ENCODE data around the gene R3HDM1. TPM values are rescaled to one million over a fixed set of nuclear protein-coding genes. Genes with fewer than 3 reads are reported as not detected.
"Not testable (repeated sequence)": the region's sequence is repeated elsewhere in the genome, so short reads cannot be mapped to it uniquely, and the experiment has no call there.

R3HDM1 gene
- total RNA-seq, 1 experiment from 2014 or later = 52.5 TPM

DNA sequence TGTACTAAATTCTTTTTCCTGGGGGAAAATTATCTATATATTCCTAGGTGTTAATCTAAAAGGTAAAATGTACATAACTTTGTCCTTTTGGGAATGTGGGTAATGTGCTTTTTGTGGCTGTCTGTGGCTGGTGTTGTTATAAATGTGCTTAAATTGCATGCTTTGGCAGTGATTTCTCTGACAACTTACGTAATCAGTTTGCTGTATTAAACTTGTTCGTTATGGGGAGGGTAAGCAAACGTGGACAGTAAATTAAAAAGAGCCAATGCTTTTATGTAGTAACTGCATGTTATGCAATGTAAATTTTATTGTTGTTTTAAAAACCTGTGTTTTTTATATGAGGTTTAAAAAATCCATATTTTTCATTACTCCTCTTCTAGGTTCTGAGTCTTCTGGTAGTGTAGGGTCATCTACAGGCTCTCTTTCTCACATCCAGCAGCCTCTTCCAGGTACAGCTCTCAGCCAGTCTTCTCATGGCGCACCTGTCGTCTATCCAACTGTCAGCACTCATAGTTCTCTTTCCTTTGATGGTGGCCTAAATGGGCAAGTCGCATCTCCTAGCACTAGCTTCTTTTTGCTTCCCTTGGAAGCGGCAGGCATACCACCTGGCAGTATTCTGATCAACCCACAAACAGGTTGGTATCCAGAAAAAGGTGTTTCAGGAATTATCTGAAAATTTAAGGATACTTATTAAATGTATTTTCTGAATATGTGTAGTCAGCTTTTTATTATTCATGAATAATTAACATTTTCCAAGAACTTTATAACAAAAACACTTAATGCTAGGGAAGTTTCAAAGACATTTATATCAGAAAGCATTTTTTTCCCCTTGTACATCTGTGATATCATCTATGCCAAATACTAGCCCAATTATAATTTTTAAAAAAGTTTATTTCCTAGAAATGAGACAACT is 110.1 kb downstream of the R3HDM1 start:
- no peak for DNase-seq
- H3K27me3 ChIP-seq = no peaks in the 10 kb centered on the region
- peaks cover 28% of the 10 kb centered on the region for H3K36me3 ChIP-seq
- H3K4me3 ChIP-seq = no peak overlapping the region
- H3K27ac ChIP-seq = no peak overlapping the region
- H3K9me3 ChIP-seq (replicated peaks) = no peaks in the 10 kb centered on the region
- H3K4me1 ChIP-seq = no peaks in the 10 kb centered on the region

DNA sequence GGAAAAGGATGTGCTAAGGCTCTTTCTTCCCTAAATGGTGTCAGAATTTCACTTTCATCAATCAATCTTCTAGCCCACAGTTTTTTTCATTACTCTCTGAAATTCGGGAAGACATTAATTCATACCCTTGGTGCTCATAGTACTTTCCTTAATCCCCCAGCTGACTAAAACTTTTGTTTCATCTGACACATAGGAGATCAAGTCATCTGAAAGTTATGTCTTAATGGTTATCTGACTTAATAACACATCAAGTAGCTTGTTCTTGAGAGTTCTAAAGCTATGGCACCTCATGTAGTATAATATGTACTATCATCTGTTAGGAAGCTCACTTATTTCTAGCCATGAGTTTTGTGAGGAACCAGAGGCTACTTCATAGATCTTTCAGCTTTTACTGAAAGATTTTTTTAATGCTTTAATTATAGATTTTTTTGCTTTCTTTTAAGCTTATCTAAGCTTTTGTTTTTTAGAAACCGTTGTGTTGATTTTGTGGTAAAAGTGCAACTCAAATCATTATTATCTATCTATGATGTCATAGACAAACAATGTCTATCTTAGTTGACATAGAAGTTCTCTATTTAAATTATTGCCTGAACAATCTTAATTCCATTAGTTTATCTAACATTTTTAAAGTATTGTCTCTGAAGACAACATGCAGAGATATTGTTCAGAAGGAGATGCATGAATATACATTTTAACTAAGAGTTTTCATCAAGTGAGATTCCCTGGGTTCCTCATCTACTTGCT is 116.7 kb downstream of the R3HDM1 start:
- no peaks in the 10 kb centered on the region for H3K27me3 ChIP-seq
- no peak overlapping the region for H3K27ac ChIP-seq
- DNase-seq = no peak
- H3K4me3 ChIP-seq = no peak overlapping the region
- no peaks in the 10 kb centered on the region for H3K9me3 ChIP-seq (replicated peaks)
- H3K36me3 ChIP-seq = peaks cover 34% of the 10 kb centered on the region
- no peaks in the 10 kb centered on the region for H3K4me1 ChIP-seq

DNA sequence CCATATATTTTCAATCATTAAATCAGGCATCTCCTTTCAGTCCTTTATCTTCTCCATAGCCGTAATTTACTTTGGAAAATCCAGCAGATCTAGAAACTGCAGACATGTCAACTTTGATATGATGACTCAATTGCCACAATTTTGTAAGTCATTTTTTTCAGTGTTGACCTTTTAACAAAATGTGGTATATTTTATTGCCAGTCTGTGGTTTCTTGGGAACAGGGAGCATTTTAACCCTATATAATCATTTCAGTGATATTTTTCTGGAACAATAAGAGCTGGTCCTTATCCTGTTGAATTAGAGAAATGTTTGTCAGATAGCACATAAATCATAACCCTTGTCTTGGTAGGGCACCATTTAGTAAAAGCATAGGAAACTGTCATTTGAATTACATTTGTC is 119.4 kb downstream of the R3HDM1 start:
- no peaks in the 10 kb centered on the region; the same call in 1 of the 2 replicates for H3K9me3 ChIP-seq (replicated peaks)
- no peak overlapping the region for H3K4me3 ChIP-seq
- no peak overlapping the region for H3K27ac ChIP-seq
- DNase-seq = no peak
- H3K4me1 ChIP-seq = no peaks in the 10 kb centered on the region
- H3K27me3 ChIP-seq = no peaks in the 10 kb centered on the region
- peaks cover 40% of the 10 kb centered on the region for H3K36me3 ChIP-seq

DNA sequence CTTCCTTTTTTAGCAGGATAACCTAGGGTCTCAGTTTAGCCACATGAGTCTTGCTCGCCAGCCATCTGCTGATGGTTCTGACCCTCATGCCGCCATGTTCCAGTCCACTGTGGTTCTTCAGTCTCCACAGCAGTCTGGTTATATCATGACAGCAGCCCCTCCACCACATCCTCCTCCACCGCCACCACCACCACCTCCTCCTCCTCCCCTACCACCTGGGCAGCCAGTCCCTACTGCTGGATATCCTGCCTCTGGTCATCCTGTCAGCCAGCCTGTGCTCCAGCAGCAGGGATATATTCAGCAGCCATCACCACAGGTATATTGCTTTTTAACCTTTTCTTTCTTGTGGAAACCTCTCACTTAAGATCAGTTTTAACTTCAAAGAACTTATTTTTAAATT is 120.4 kb downstream of the R3HDM1 start:
- no peak overlapping the region for H3K27ac ChIP-seq
- H3K4me1 ChIP-seq = no peaks in the 10 kb centered on the region
- H3K4me3 ChIP-seq = no peak overlapping the region
- H3K9me3 ChIP-seq (replicated peaks) = no peaks in the 10 kb centered on the region; the same call in 1 of the 2 replicates
- no peak for DNase-seq
- peaks cover 39% of the 10 kb centered on the region for H3K36me3 ChIP-seq
- H3K27me3 ChIP-seq = no peaks in the 10 kb centered on the region

DNA sequence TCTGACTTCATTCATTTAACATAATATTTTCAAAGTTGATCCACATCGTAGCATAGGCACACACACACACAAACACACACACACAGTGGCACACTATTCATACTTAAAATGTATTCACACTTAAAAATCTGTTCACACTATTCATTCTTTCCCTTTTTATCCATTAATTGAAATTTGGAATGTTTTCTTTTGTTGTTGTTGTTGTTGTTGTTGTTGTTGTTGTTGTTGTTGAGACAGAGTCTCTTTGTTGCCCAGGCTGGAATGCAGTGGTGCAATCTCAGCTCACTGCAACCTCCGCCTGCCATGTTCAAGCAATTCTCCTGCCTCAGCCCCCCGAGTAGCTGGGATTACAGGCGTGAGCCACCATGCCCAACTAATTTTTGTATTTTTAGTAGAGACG is 123.0 kb downstream of the R3HDM1 start:
- not testable (repeated sequence) for H3K4me3 ChIP-seq; DNase-seq; H3K27me3 ChIP-seq; H3K27ac ChIP-seq; H3K9me3 ChIP-seq (replicated peaks); H3K4me1 ChIP-seq
- H3K36me3 ChIP-seq = peaks cover 52% of the 10 kb centered on the region

DNA sequence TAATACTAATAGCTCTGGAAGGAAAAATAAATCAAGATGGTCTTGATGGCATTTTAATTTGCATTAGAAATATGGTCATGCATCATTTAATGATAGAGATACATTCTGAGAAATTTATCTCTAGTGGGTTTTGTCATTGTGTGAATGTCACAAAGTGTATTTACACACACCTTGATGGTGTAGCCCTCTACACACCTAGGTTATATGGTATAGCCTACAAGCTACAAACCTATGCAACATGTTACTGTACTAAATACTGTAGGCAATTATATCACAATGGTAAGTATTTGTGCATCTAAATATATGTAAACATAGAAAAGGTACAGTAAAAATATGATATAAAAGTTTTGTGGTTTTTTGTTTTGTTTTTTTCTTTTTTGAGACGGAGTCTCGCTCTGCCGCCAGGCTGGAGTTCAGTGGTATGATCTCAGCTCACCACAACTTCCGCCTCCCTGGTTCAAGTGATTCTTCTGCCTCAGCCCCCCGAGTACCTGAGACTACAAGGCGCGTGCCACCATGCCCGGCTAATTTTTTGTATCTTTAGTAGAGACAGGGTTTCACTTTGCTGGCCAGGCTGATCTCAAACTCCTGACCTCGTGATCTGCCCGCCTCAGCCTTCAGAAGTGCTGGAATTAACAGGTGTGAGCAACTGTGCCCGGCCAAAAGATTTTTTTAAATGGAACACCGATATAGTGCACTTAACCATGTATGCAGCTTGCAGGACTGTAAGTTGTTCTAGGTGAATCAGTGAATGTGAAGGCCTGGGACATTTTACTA is 126.7 kb downstream of the R3HDM1 start:
- no peaks in the 10 kb centered on the region for H3K4me1 ChIP-seq
- H3K27me3 ChIP-seq = no peaks in the 10 kb centered on the region
- no peak overlapping the region for H3K4me3 ChIP-seq
- DNase-seq = no peak
- peaks cover 58% of the 10 kb centered on the region for H3K36me3 ChIP-seq
- H3K9me3 ChIP-seq (replicated peaks) = no peaks in the 10 kb centered on the region; the same call in 1 of the 2 replicates
- H3K27ac ChIP-seq = no peak overlapping the region

DNA sequence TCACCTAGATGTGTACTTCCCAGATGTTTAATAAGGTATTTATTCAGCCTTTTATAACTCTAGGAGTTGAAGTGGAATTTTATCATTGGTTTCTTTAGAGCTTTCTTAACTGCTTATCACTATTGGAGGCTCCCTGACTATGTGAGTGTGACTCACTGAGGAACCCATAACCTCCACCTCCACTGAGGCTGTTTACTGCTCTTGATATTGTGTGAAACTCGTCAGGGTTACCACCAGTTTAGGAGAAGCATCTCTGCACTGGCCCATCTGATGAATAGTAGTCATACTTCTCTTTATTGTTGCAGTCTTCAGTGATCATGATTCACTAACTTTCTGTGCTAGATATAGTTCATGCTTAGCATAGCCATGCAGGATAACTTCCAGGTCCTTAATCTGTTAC is 130.8 kb downstream of the R3HDM1 start:
- Histone ChIP-seq H3K27me3 (no peaks in the 10 kb centered on the region), H3K4me3 (no peak overlapping the region), H3K27ac (no peak overlapping the region), H3K36me3 (peaks cover 54% of the 10 kb centered on the region), H3K4me1 (no peaks in the 10 kb centered on the region), H3K9me3 (replicated peaks) (no peaks in the 10 kb centered on the region)
- DNase-seq = no peak

DNA sequence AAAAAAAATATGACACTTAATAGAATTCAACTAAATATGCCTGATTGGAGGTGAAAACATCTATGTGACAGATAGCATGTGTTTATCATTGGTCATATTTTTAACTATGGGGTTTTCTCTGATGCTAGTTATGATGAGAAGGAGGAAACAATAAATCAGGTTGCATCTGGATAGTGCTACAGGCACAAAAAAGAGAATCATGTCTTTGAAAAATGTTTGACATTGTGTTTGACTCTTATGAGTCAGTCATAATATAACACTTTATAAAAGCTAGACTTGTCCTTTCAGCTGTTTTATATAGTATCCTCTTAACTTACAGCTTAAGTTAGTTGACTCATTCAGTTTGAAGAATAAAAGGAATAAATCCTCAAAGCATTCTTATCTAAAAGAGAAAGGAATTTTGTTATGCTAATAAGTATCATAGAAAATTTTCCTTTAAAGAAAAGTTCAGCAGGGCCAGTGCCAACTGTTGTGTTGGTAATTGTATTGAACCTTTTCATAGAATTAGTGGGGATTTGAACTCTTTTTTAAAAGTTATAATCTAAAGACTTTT is 131.9 kb downstream of the R3HDM1 start:
- peaks cover 45% of the 10 kb centered on the region for H3K36me3 ChIP-seq
- H3K9me3 ChIP-seq (replicated peaks) = no peaks in the 10 kb centered on the region
- H3K27me3 ChIP-seq = no peaks in the 10 kb centered on the region
- H3K4me3 ChIP-seq = no peak overlapping the region
- no peak for DNase-seq
- H3K27ac ChIP-seq = no peak overlapping the region
- H3K4me1 ChIP-seq = no peaks in the 10 kb centered on the region

DNA sequence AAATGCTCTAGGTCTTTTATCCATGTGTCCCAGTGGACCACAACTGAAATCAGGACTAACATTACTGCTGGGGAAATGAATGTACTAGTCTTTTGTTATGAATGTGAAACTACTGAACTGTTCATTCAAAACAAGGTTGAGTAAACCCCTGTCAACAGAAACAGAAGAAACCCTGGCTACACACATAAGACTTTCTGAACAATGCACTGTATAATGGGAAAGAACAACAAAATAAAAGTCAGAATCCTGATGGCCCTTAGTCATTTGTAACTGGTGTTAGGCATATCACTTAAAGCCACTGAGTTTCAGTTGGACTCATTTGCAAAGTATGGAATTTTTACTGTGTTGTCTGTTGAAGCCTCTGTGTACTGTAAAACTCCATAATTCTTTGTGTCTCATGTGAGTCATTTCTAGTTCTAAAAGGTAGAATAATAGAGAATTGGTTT is 133.4 kb downstream of the R3HDM1 start:
- H3K9me3 ChIP-seq (replicated peaks) = no peaks in the 10 kb centered on the region
- no peak for DNase-seq
- H3K27ac ChIP-seq = no peak overlapping the region
- no peak overlapping the region for H3K4me3 ChIP-seq
- H3K27me3 ChIP-seq = no peaks in the 10 kb centered on the region
- H3K36me3 ChIP-seq = peaks cover 34% of the 10 kb centered on the region
- no peaks in the 10 kb centered on the region for H3K4me1 ChIP-seq

DNA sequence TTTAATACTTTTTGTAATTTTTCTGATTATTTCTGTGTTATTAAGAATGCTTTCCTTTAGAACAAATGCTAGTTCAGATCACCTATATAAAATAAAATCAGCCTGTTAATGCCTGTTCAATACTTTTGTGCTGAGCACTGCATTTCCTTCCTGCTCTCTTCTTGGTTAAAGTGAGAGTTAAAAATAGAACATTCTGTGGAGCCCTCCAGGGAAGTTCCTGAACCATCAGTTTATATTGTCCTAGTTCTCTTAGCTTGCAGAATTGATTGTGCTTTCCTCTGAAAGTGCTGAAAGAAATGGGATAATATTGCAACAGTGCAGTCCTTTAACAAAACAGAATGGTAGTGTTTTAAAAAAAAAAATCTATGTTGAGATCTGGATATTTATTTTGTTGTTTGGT is 135.8 kb downstream of the R3HDM1 start:
- Histone ChIP-seq H3K27ac (no peak overlapping the region), H3K4me3 (no peak overlapping the region), H3K27me3 (no peaks in the 10 kb centered on the region), H3K4me1 (no peaks in the 10 kb centered on the region), H3K9me3 (replicated peaks) (no peaks in the 10 kb centered on the region), H3K36me3 (peaks cover 25% of the 10 kb centered on the region)
- DNase-seq = no peak

DNA sequence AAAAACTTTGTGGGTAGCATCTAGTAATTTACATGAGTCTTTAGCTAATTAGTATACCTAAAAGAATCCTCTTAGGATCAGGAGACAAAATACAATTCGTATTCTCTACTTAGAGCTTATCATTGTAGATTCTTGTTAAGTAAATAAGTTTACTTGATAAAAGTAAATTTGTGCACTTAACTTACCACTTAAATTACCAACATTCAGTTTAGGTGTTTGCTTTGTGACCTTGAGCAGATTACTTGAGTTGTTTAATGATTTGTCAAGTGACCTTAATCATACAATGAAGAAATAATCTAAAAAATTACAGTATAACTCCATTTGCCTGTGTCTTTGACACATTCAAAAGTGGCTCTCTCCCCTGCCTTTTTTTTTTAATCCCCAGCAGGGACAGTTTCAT is 143.2 kb downstream of the R3HDM1 start:
- no peak for DNase-seq
- no peaks in the 10 kb centered on the region for H3K4me1 ChIP-seq
- H3K9me3 ChIP-seq (replicated peaks) = no peaks in the 10 kb centered on the region
- no peak overlapping the region for H3K4me3 ChIP-seq
- no peaks in the 10 kb centered on the region for H3K27me3 ChIP-seq
- H3K36me3 ChIP-seq = peaks cover 23% of the 10 kb centered on the region
- H3K27ac ChIP-seq = no peak overlapping the region

DNA sequence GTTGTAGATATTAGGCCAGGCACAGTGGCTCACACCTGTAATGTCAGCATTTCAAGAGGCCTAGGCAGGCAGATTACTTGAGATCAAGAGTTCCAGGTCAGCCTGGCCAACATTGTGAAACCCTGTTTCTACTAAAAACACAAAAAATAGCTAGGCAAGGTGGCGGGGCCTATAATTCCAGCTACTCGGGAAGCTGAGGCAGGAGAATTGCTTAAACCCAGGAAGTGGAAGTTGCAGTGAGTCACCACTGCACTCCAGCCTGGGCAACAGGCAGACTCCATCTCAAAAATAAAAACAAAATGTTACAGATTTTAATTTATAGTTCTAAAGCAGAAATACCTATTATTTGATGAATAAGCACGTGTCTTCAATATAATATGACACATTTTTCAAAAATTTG is 144.7 kb downstream of the R3HDM1 start:
- peaks cover 33% of the 10 kb centered on the region for H3K36me3 ChIP-seq
- no peak for DNase-seq
- H3K27ac ChIP-seq = no peak overlapping the region
- H3K27me3 ChIP-seq = no peaks in the 10 kb centered on the region
- no peaks in the 10 kb centered on the region for H3K4me1 ChIP-seq
- no peaks in the 10 kb centered on the region for H3K9me3 ChIP-seq (replicated peaks)
- no peak overlapping the region for H3K4me3 ChIP-seq

DNA sequence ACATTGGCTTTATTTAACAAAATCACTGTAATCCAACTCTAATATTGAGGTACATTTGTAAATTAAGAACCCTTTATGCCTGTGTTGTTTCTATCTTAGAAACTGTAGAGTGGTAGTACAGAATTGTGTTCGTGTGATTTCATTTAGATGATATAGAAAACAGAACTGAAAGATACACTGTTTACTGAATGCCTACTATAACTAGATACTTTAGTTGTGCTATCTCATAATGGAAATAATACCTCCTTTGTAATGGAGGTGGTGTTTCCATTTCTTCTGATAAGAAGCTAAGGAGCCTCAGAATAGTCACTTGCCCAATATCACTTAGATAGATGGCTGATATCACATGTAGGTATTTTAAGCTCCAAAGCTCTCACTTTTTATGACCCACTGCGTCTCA is 147.8 kb downstream of the R3HDM1 start:
- Histone ChIP-seq H3K27ac (no peak overlapping the region), H3K4me1 (no peaks in the 10 kb centered on the region), H3K4me3 (no peak overlapping the region), H3K27me3 (no peaks in the 10 kb centered on the region), H3K36me3 (peaks cover 38% of the 10 kb centered on the region), H3K9me3 (replicated peaks) (no peaks in the 10 kb centered on the region)
- DNase-seq = no peak

DNA sequence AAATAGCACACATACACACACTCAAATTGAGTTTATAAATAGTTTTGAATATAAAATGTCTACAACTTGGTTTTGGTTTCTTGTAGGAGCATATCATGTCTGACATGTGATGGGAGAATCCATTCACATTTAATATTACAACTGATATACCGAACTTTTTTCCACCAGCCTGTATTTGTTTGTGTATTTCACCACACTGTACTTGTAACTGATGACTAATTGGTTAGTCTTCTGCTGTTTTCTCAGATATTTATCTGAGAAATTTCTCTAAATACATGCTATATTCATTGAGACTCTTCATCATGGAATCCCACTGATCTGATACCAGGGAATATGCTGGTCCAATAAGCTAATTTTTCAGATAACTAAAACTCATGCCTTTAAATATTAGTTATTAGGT is 154.1 kb downstream of the R3HDM1 start:
- H3K27ac ChIP-seq = no peak overlapping the region
- H3K36me3 ChIP-seq = peaks cover 15% of the 10 kb centered on the region
- DNase-seq = no peak
- no peaks in the 10 kb centered on the region for H3K4me1 ChIP-seq
- no peak overlapping the region for H3K4me3 ChIP-seq
- no peaks in the 10 kb centered on the region for H3K9me3 ChIP-seq (replicated peaks)
- H3K27me3 ChIP-seq = no peaks in the 10 kb centered on the region

Measured in SJCRH30 (cell line).